GM12878 (cell line): ENCODE results near the gene OR6C3. TPM values are rescaled to one million over a fixed set of nuclear protein-coding genes. Genes with fewer than 3 reads are reported as not detected.

Experiments used
- ATAC-seq: fragments of 200-7000 bp; cut with Tn5 transposase; 3 replicates; pipeline ENCODE4 v1.9.1; 2020; ENCODE audit warnings: mild to moderate bottlenecking, moderate library complexity
- Bru-seq: library from RNA; stranded (reverse); fragments of 400-500 nt; gene quantifications from one replicate; lab custom pipeline; 2021; lab: Mats Ljungman, UMichigan
- BruChase-seq, 2 experiments: library from RNA; stranded (reverse); fragments of 400-500 nt; gene quantifications; one replicate each; lab custom pipeline; 2021; lab: Mats Ljungman, UMichigan
- BruUV-seq: library from RNA; stranded (reverse); fragments of 400-500 nt; replicated peaks from 2 replicates; lab custom pipeline; 2021; lab: Mats Ljungman, UMichigan
- CTCF ChIA-PET: fragments of 300-600 bp; sonication (Branson Sonifier 250); formaldehyde crosslinking; extraction: SDS; loops from one replicate; lab custom pipeline; 2021; ENCODE audit warnings: inconsistent platforms; lab: Yijun Ruan, JAX
- POLR2A ChIA-PET: fragments of 350-600 bp; formaldehyde crosslinking; extraction: SDS; loops from one replicate; lab custom pipeline; 2021; ENCODE audit warnings: inconsistent platforms; lab: Charles Lee
- RAD21 ChIA-PET: fragments of 300-600 bp; sonication (Branson Sonifier 250); formaldehyde crosslinking; loops from one replicate; lab custom pipeline; 2023; ENCODE audit warnings: antibody characterized with exemption; ENCODE audit not compliant: unreplicated experiment; lab: Charles Lee
- SMC1A ChIA-PET: fragments of 300-600 bp; sonication (Branson Sonifier 250); formaldehyde crosslinking; loops from one replicate; lab custom pipeline; 2023; ENCODE audit not compliant: unreplicated experiment, uncharacterized antibody; lab: Charles Lee
- DNase-seq: peaks from one replicate; pipeline ENCODE4 v3.0.0-alpha.2; 2011; ENCODE audit warnings: low read depth, low spot score
- FAIRE-seq: peaks from 3 replicates; lab custom pipeline; 2011; peaks lifted over from hg19 to GRCh38; lab: Jason Lieb, UNC
- H2AFZ ChIP-seq: 2 replicates; pipeline ENCODE4 v1.6.0; 2011; ENCODE audit warnings: low read depth, low read length, control low read depth; ENCODE audit not compliant: control insufficient read depth
- H3K27ac ChIP-seq: 2 replicates; pipeline ENCODE4 v1.5.1; 2011; ENCODE audit warnings: control low read depth; ENCODE audit not compliant: control insufficient read depth, insufficient read depth
- H3K27me3 ChIP-seq, 2 experiments: replicated peaks in 1 of 2; 2 replicates each; pipeline versions ENCODE4 v1.6.0 to v1.6.1; 2011; ENCODE audit warnings: low read length in 1 of 2; ENCODE audit not compliant: control insufficient read depth in 2 of 2, insufficient read depth in 2 of 2
- H3K36me3 ChIP-seq, 2 experiments: 2 replicates each; pipeline ENCODE4 v1.5.1; 2011; ENCODE audit warnings: low read length in 1 of 2; ENCODE audit not compliant: control insufficient read depth in 2 of 2, insufficient read depth in 2 of 2
- H3K4me1 ChIP-seq: 2 replicates; pipeline ENCODE4 v1.6.1; 2011; ENCODE audit warnings: mild to moderate bottlenecking, low read length, moderate library complexity, mixed read lengths; ENCODE audit not compliant: control insufficient read depth, insufficient read depth
- H3K4me2 ChIP-seq: 2 replicates; pipeline ENCODE4 v1.6.0; 2011; ENCODE audit warnings: control low read depth; ENCODE audit not compliant: control insufficient read depth, insufficient read depth
- H3K4me3 ChIP-seq: fragments of 200-600 bp; sonication (generic); 2 replicates; pipeline ENCODE4 v1.5.1; 2016
- H3K79me2 ChIP-seq: 2 replicates; pipeline ENCODE4 v1.6.0; 2011; ENCODE audit warnings: low read length; ENCODE audit not compliant: control insufficient read depth, insufficient read depth
- H3K9ac ChIP-seq: 2 replicates; pipeline ENCODE4 v1.8.0; 2011; ENCODE audit warnings: low read length, control low read depth, mixed read lengths; ENCODE audit not compliant: control insufficient read depth, insufficient read depth
- H3K9me3 ChIP-seq: replicated peaks from 3 replicates; pipeline ENCODE4 v1.5.1; 2011; ENCODE audit warnings: mild to moderate bottlenecking, low read length; ENCODE audit not compliant: control insufficient read depth, insufficient read depth
- H4K20me1 ChIP-seq: 2 replicates; pipeline ENCODE4 v1.6.0; 2011; ENCODE audit not compliant: control insufficient read depth, insufficient read depth
- ATF2 ChIP-seq: IDR thresholded peaks from 2 replicates; pipeline ENCODE4 v1.6.1; 2012; ENCODE audit warnings: low read length, inconsistent platforms
- ATF7 ChIP-seq: fragments of 450-650 bp; IDR thresholded peaks from 2 replicates; pipeline ENCODE4 v1.6.1; 2016; ENCODE audit warnings: low read depth, mild to moderate bottlenecking
- BCL11A ChIP-seq: IDR thresholded peaks from 2 replicates; pipeline ENCODE4 v1.6.1; 2011; ENCODE audit warnings: low read depth, low read length
- CEBPB ChIP-seq, 2 experiments: fragments of 150-350 bp in 1 of 2; IDR thresholded peaks; 2 replicates each; pipeline ENCODE4 v1.6.1; 2012 to 2014; ENCODE audit warnings: low read depth in 2 of 2, low read length in 2 of 2, borderline replicate concordance in 1 of 2, inconsistent platforms in 1 of 2
- IRF4 ChIP-seq: IDR thresholded peaks from 2 replicates; pipeline ENCODE4 v1.6.1; 2011; ENCODE audit warnings: low read depth, low read length
- MXI1 ChIP-seq: fragments of 150-350 bp; IDR thresholded peaks from 2 replicates; pipeline ENCODE4 v1.6.1; 2011; ENCODE audit warnings: low read depth, mild to moderate bottlenecking, inconsistent platforms, low read length, improper control_type of control experiment
- NBN ChIP-seq: fragments of 450-650 bp; IDR thresholded peaks from 2 replicates; pipeline ENCODE4 v1.6.1; 2016
- NR2C1 ChIP-seq: fragments of 450-650 bp; IDR thresholded peaks from 2 replicates; pipeline ENCODE4 v1.6.1; 2017; ENCODE audit warnings: antibody characterized with exemption, mild to moderate bottlenecking, moderate library complexity
- NR2C2 ChIP-seq: IDR thresholded peaks from 2 replicates; pipeline ENCODE4 v1.6.1; 2011; ENCODE audit warnings: borderline replicate concordance, low read depth; ENCODE audit not compliant: control insufficient read depth, insufficient read length
- SMAD1 ChIP-seq: fragments of 450-650 bp; IDR thresholded peaks from 2 replicates; pipeline ENCODE4 v1.6.1; 2018; ENCODE audit warnings: mild to moderate bottlenecking, low read depth; ENCODE audit not compliant: partially characterized antibody
- SMC3 ChIP-seq: IDR thresholded peaks from 2 replicates; pipeline ENCODE4 v1.6.1; 2011; ENCODE audit warnings: low read length, improper control_type of control experiment, borderline replicate concordance
- SP1 ChIP-seq: IDR thresholded peaks from one replicate; pipeline ENCODE4 v1.6.1; 2011; ENCODE audit warnings: low read depth, low read length
- STAT3 ChIP-seq: IDR thresholded peaks from 2 replicates; pipeline ENCODE4 v1.6.1; 2011; ENCODE audit warnings: low read depth, low read length, improper control_type of control experiment
- YBX1 ChIP-seq: fragments of 450-650 bp; IDR thresholded peaks from 2 replicates; pipeline ENCODE4 v1.6.1; 2016; ENCODE audit warnings: antibody characterized with exemption
- ZBTB4 ChIP-seq: fragments of 450-650 bp; formaldehyde crosslinking; IDR thresholded peaks from 2 replicates; pipeline ENCODE4 v1.4.0; 2022; ENCODE audit warnings: mild to moderate bottlenecking, moderate library complexity
- WGBS: methylation state at CpG from one replicate; pipeline ENCODE4 v1.1.6; 2016; ENCODE audit warnings: low lambda C conversion rate; ENCODE audit not compliant: insufficient replicate concordance, insufficient coverage; ENCODE audit errors: missing lambda C conversion rate; 5-methylcytosine and 5-hydroxymethylcytosine counted together
- in situ Hi-C: fragments of 300-500 bp; cut with MboI; formaldehyde crosslinking; loops from 9 replicates; pipeline ENCODE4 v1.14.3; 2018; ENCODE audit warnings: mixed read lengths
- intact Hi-C: fragments of 100-400 bp; cut with micrococcal nuclease; formaldehyde crosslinking; loops from one replicate; pipeline ENCODE4 v1.14.2; 2022; ENCODE audit not compliant: unreplicated experiment
- long read RNA-seq, 2 experiments: library from polyadenylated mRNA; unstranded; transcript quantifications; one replicate each; pipeline ENCODE4 v2.0.0, GENCODE V29; 2019 to 2020
- polyA minus RNA-seq, 3 experiments: library from RNA; depleted of rRNA, polyadenylated mRNA; stranded (reverse); fragments of >200 nt; gene quantifications; 2 replicates each; pipeline ENCODE4 v1.2.3, GENCODE V29; 2011
- polyA plus RNA-seq, 11 experiments: library from polyadenylated mRNA; depleted of rRNA in 4 of 11; unstranded in 6 of 11; stranded (reverse) in 5 of 11; fragments of >200 nt; fragmentation: Nextera tagmentation in 4 of 11; fragmentation: Illumina TruSeq in 1 of 11; extraction: Ambion mirVana in 4 of 11; extraction: Trizol in 1 of 11; gene quantifications; 1 replicate in 1 of 11; 2 replicates in 10 of 11; pipeline versions ENCODE4 v1.2.1 to v1.2.3, GENCODE V29; 2011 to 2016; ENCODE audit warnings: inconsistent platforms in 2 of 11, missing spikeins in 2 of 11, low read depth in 1 of 11
- total RNA-seq, 4 experiments: library from RNA; depleted of rRNA in 3 of 4; stranded (reverse); fragments of >200 nt in 3 of 4; fragmentation: Illumina TruSeq in 1 of 4; extraction: Trizol in 1 of 4; gene quantifications; 2 replicates each; pipeline versions ENCODE4 v1.2.1 to v1.2.3, GENCODE V29; 2013 to 2021
- TF ChIP-seq, protein P1 (sequence below): IDR thresholded peaks from 2 replicates; pipeline ENCODE4 v1.6.1; 2012; ENCODE audit warnings: low read depth, low read length, improper control_type of control experiment
- TF ChIP-seq, protein P2 (sequence below): IDR thresholded peaks from 2 replicates; pipeline ENCODE4 v1.6.1; 2011; ENCODE audit warnings: borderline replicate concordance, low read depth, mild to moderate bottlenecking, moderate library complexity, low read length; ENCODE audit not compliant: insufficient read depth, poor library complexity, severe bottlenecking

Gene OR6C3
- total RNA-seq (2013; cell fraction: nucleolus; rRNA removed), result not detected in 2 replicates
- total RNA-seq (2014; rRNA removed), result not detected in 2 replicates
- total RNA-seq (2014; rRNA removed; fragmentation: Illumina TruSeq; extraction: Trizol), result not detected in 2 replicates
- not detected in 2 replicates for total RNA-seq (2021)
- not detected for polyA plus RNA-seq (2011; ENCODE audit: low read depth)
- not detected in 2 replicates for polyA plus RNA-seq (2011; rRNA removed)
- polyA plus RNA-seq (2011; cell fraction: cytosol; rRNA removed), result not detected in 2 replicates
- polyA plus RNA-seq (2011; cell fraction: nucleus; rRNA removed), result not detected in 2 replicates
- not detected in 2 replicates for polyA plus RNA-seq (2012)
- polyA plus RNA-seq (2014; fragmentation: Illumina TruSeq; extraction: Trizol), result not detected in 2 replicates
- not detected for polyA plus RNA-seq (2014; fragmentation: Nextera tagmentation; extraction: Ambion mirVana)
- polyA plus RNA-seq (2014; rRNA removed), result not detected in 2 replicates
- not detected for polyA plus RNA-seq (2016; fragmentation: Nextera tagmentation; extraction: Ambion mirVana)
- polyA minus RNA-seq (2011; rRNA and poly(A)+ RNA removed), result not detected in 2 replicates
- polyA minus RNA-seq (2011; cell fraction: cytosol; rRNA and poly(A)+ RNA removed), result not detected in 2 replicates
- not detected in 2 replicates for polyA minus RNA-seq (2011; cell fraction: nucleus; rRNA and poly(A)+ RNA removed)
- not detected for Bru-seq, nascent RNA
- BruChase-seq, experiment 1, labeled RNA remaining after a 6-hour chase, result not detected
- not detected for BruChase-seq, experiment 2, labeled RNA remaining after a 2-hour chase
- long read RNA-seq, experiment 1, result 0 reads
- long read RNA-seq, experiment 2, result 0 reads

- Histone ChIP-seq H3K27ac (no peak within 1 kb of the TSS), H3K27me3 (no peaks in the 10 kb centered on the region), H3K4me2 (no peak within 1 kb of the TSS), H3K9ac (no peak within 1 kb of the TSS)
- no peak for FAIRE-seq
- RAD21 ChIA-PET, result no interaction called here
- DNase-seq, result no peak
- TF ChIP-seq NBN, result no peak
- no peak for TF ChIP-seq SP1
- TF ChIP-seq MXI1, result no peak
- TF ChIP-seq ATF2, result no peak
- TF ChIP-seq BCL11A, result no peak
- TF ChIP-seq SMC3, result no peak
- TF ChIP-seq STAT3, result no peak
- no peak for TF ChIP-seq SMAD1
- no peak for TF ChIP-seq YBX1
- TF ChIP-seq NR2C1, result no peak
- TF ChIP-seq, protein P1, sequence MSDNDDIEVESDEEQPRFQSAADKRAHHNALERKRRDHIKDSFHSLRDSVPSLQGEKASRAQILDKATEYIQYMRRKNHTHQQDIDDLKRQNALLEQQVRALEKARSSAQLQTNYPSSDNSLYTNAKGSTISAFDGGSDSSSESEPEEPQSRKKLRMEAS, result no peak
- no peak for TF ChIP-seq ATF7
- TF ChIP-seq IRF4, result no peak
- no peak for TF ChIP-seq ZBTB4
- no peak for TF ChIP-seq CEBPB (IDR thresholded peaks at IDR 0.05; ENCODE audit: borderline replicate concordance in 1 of 2, low read depth in 2 of 2, low read length in 2 of 2)
- TF ChIP-seq, protein P2, sequence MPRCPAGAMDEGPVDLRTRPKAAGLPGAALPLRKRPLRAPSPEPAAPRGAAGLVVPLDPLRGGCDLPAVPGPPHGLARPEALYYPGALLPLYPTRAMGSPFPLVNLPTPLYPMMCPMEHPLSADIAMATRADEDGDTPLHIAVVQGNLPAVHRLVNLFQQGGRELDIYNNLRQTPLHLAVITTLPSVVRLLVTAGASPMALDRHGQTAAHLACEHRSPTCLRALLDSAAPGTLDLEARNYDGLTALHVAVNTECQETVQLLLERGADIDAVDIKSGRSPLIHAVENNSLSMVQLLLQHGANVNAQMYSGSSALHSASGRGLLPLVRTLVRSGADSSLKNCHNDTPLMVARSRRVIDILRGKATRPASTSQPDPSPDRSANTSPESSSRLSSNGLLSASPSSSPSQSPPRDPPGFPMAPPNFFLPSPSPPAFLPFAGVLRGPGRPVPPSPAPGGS, result no peak
- no peak for TF ChIP-seq NR2C2
- TF ChIP-seq, all 136 proteins: peak for 0
- in situ Hi-C loops, result no loop called here
- H3K79me2 ChIP-seq, result no peaks in the 10 kb centered on the region
- H3K9me3 ChIP-seq, result no peaks in the 10 kb centered on the region
- no peak within 1 kb of the TSS for H3K4me3 ChIP-seq
- POLR2A ChIA-PET, result no interaction called here
- no peaks in the 10 kb centered on the region for H3K36me3 ChIP-seq
- intact Hi-C loops, result no loop called here
- ATAC-seq, result no peak
- no peak within 1 kb of the TSS for H2AFZ ChIP-seq
- H3K4me1 ChIP-seq, result no peaks in the 10 kb centered on the region
- BruUV-seq, result no TSS peak
- SMC1A ChIA-PET, result no interaction called here
- CTCF ChIA-PET, result no interaction called here
- H4K20me1 ChIP-seq, result no peaks in the 10 kb centered on the region
- WGBS, result 20% methylated on average over 1 of the region's 1 CpG
Measured at GRCh38 chr12:55330446-55330845, at the start of gene OR6C3. Gene OR6C3, plus strand, starts transcription at chr12:55330746. Its CDS starts 955 bp downstream, at chr12:55331701.
